HCT116 (cell line): ENCODE measurements around the gene SERINC4. TPM values are rescaled to one million over a fixed set of nuclear protein-coding genes. Genes with fewer than 3 reads are reported as not detected.

Experiments
- ATAC-seq: fragments of 200-7000 bp; cut with Tn5 transposase; 2 replicates; pipeline ENCODE4 v1.9.1; 2020; ENCODE audit warnings: mild to moderate bottlenecking, moderate library complexity
- BruUV-seq: library from RNA; stranded (reverse); fragments of 400-500 nt; replicated peaks from 2 replicates; lab custom pipeline; 2021; lab: Mats Ljungman, UMichigan
- CTCF ChIA-PET: fragments of 300-600 bp; sonication (Branson Sonifier 250); formaldehyde crosslinking; loops from one replicate; lab custom pipeline; 2021; ENCODE audit warnings: antibody characterized with exemption; lab: Charles Lee
- POLR2A ChIA-PET: fragments of 300-600, 350-600 bp; sonication (Branson Sonifier 250); formaldehyde crosslinking; loops from one replicate; lab custom pipeline; 2021; ENCODE audit warnings: antibody characterized with exemption; lab: Charles Lee
- RAD21 ChIA-PET, 2 experiments: fragments of 300-600 bp; sonication (Branson Sonifier 250); formaldehyde crosslinking; loops; one replicate each; lab custom pipeline; 2023; ENCODE audit warnings: low total read pairs in 2 of 2; ENCODE audit not compliant: uncharacterized antibody in 2 of 2, unreplicated experiment in 2 of 2, low non-redundant PET in 1 of 2; lab: Charles Lee
- DNase-seq: peaks from one replicate; pipeline ENCODE4 v3.0.0-alpha.2; 2010; ENCODE audit warnings: low read depth, low spot score
- H2AFZ ChIP-seq: fragments of 200-600 bp; shearing (Covaris generic), sonication (generic); 2 replicates; pipeline ENCODE4 v1.6.1; 2017; ENCODE audit warnings: low read depth, mixed run types, mixed read lengths, antibody characterized with exemption, low read length; ENCODE audit not compliant: poor library complexity, severe bottlenecking
- H3K27ac ChIP-seq: 2 replicates; pipeline ENCODE4 v1.5.1; 2012; ENCODE audit warnings: low read depth, low read length
- H3K27me3 ChIP-seq: fragments of 200-600 bp; sonication (generic); 2 replicates; pipeline ENCODE4 v1.6.1; 2016; ENCODE audit warnings: mixed run types, low read length, mixed read lengths; ENCODE audit not compliant: insufficient read depth
- H3K36me3 ChIP-seq, 2 experiments: fragments of 200-500 bp in 1 of 2; fragments of 200-600 bp in 1 of 2; sonication (Bioruptor generic) in 1 of 2; sonication (generic) in 1 of 2; 2 replicates each; pipeline versions ENCODE4 v1.5.1 to v1.6.1; 2014 to 2016; ENCODE audit warnings: low read length in 2 of 2, inconsistent platforms in 1 of 2, mixed read lengths in 1 of 2, mixed run types in 1 of 2; ENCODE audit not compliant: insufficient read depth in 2 of 2, control insufficient read depth in 1 of 2
- H3K4me1 ChIP-seq, 2 experiments: fragments of 200-600 bp in 1 of 2; sonication (generic) in 1 of 2; 2 replicates each; pipeline versions ENCODE4 v1.5.1 to v1.6.1; 2012 to 2017; ENCODE audit warnings: low read length in 2 of 2, inconsistent platforms in 1 of 2, mild to moderate bottlenecking in 1 of 2, mixed read lengths in 1 of 2, mixed run types in 1 of 2, moderate library complexity in 1 of 2; ENCODE audit not compliant: insufficient read depth in 2 of 2, control insufficient read depth in 1 of 2
- H3K4me2 ChIP-seq: fragments of 200-600 bp; sonication (generic); 2 replicates; pipeline ENCODE4 v1.6.1; 2017; ENCODE audit warnings: mixed run types, low read length, mixed read lengths
- H3K4me3 ChIP-seq, 2 experiments: fragments of 200-600 bp in 1 of 2; sonication (generic) in 1 of 2; replicated peaks in 1 of 2; 2 replicates each; pipeline ENCODE4 v1.5.1; 2011 to 2016; ENCODE audit warnings: low read length in 2 of 2, control low read depth in 1 of 2, low read depth in 1 of 2, mild to moderate bottlenecking in 1 of 2, mixed read lengths in 1 of 2, mixed run types in 1 of 2
- H3K79me2 ChIP-seq: fragments of 200-600 bp; sonication (generic); 2 replicates; pipeline ENCODE4 v1.6.1; 2017; ENCODE audit warnings: mild to moderate bottlenecking, mixed run types, low read length, moderate library complexity, mixed read lengths; ENCODE audit not compliant: insufficient read depth
- H3K9ac ChIP-seq: fragments of 200-600 bp; sonication (generic); 2 replicates; pipeline ENCODE4 v1.6.1; 2016; ENCODE audit warnings: low read length, mixed read lengths
- H3K9me2 ChIP-seq: fragments of 200-600 bp; sonication (generic), shearing (Covaris generic); 2 replicates; pipeline ENCODE4 v1.6.1; 2017; ENCODE audit warnings: mixed run types, mild to moderate bottlenecking, moderate library complexity; ENCODE audit not compliant: insufficient read depth
- H3K9me3 ChIP-seq, 2 experiments: fragments of 200-500 bp in 1 of 2; fragments of 200-600 bp in 1 of 2; sonication (Bioruptor generic) in 1 of 2; sonication (generic) in 1 of 2; 2 replicates each; pipeline ENCODE4 v1.6.1; 2014 to 2017; ENCODE audit warnings: low read length in 2 of 2, mixed read lengths in 2 of 2, inconsistent platforms in 1 of 2, low read depth in 1 of 2, mild to moderate bottlenecking in 1 of 2, mixed run types in 1 of 2, moderate library complexity in 1 of 2; ENCODE audit not compliant: control insufficient read depth in 1 of 2, insufficient read depth in 1 of 2
- H4K20me1 ChIP-seq: fragments of 200-600 bp; sonication (generic), shearing (Covaris generic); 2 replicates; pipeline ENCODE4 v1.6.1; 2017; ENCODE audit warnings: mixed run types, mild to moderate bottlenecking, moderate library complexity; ENCODE audit not compliant: insufficient read depth
- CBX3 ChIP-seq: IDR thresholded peaks from 2 replicates; pipeline ENCODE4 v1.6.1; 2012; ENCODE audit warnings: low read depth
- CEBPB ChIP-seq: IDR thresholded peaks from 2 replicates; pipeline ENCODE4 v1.6.1; 2012; ENCODE audit warnings: low read depth
- EGR1 ChIP-seq: IDR thresholded peaks from 2 replicates; pipeline ENCODE4 v1.6.1; 2012; ENCODE audit warnings: low read depth
- ELF1 ChIP-seq: IDR thresholded peaks from 2 replicates; pipeline ENCODE4 v1.6.1; 2012; ENCODE audit warnings: low read depth, borderline replicate concordance
- EZH2 ChIP-seq: fragments of 200-600 bp; sonication (generic); IDR thresholded peaks from 2 replicates; pipeline ENCODE4 v1.6.1; 2017; ENCODE audit warnings: antibody characterized with exemption, mixed run types
- EZH2phosphoT487 ChIP-seq: fragments of 200-600 bp; IDR thresholded peaks from 2 replicates; pipeline ENCODE4 v1.6.1; 2018; ENCODE audit warnings: antibody characterized with exemption, borderline replicate concordance
- JUND ChIP-seq: IDR thresholded peaks from 2 replicates; pipeline ENCODE4 v1.6.1; 2012
- POLR2A ChIP-seq: IDR thresholded peaks from 2 replicates; pipeline ENCODE4 v1.7.0; 2011; ENCODE audit warnings: borderline replicate concordance; ENCODE audit not compliant: insufficient read depth, insufficient read length; ENCODE audit errors: extremely low read depth
- SIN3A ChIP-seq: IDR thresholded peaks from 2 replicates; pipeline ENCODE4 v1.6.1; 2012; ENCODE audit warnings: low read depth
- SP1 ChIP-seq: IDR thresholded peaks from 2 replicates; pipeline ENCODE4 v1.6.1; 2012; ENCODE audit warnings: low read depth
- SRF ChIP-seq: IDR thresholded peaks from 2 replicates; pipeline ENCODE4 v1.6.1; 2012; ENCODE audit warnings: low read depth
- TCF7L2 ChIP-seq: IDR thresholded peaks from 2 replicates; pipeline ENCODE4 v1.7.0; 2011; ENCODE audit warnings: borderline replicate concordance, inconsistent platforms; ENCODE audit not compliant: insufficient read depth, insufficient read length; ENCODE audit errors: extremely low read depth
- YY1 ChIP-seq: IDR thresholded peaks from 2 replicates; pipeline ENCODE4 v1.6.1; 2011; ENCODE audit warnings: low read length, low read depth, moderate library complexity, mild to moderate bottlenecking; ENCODE audit not compliant: insufficient replicate concordance; ENCODE audit errors: extremely low read depth
- ZFX ChIP-seq: fragments of 450-650 bp; IDR thresholded peaks from 2 replicates; pipeline ENCODE4 v1.6.1; 2017
- ZNF274 ChIP-seq: fragments of 200-500 bp; sonication (Bioruptor generic); IDR thresholded peaks from 2 replicates; pipeline ENCODE4 v1.6.1; 2014; ENCODE audit warnings: mild to moderate bottlenecking, low read depth, low read length, inconsistent platforms
- intact Hi-C: fragments of 100-400 bp; cut with micrococcal nuclease; formaldehyde crosslinking; loops from 2 replicates; pipeline ENCODE4 v1.10.0; 2022
- total RNA-seq: library from RNA; stranded (reverse); gene quantifications from one replicate; pipeline ENCODE4 v1.2.1, GENCODE V29; 2021; ENCODE audit not compliant: unreplicated experiment
- TF ChIP-seq, protein P1 (sequence below): IDR thresholded peaks from 2 replicates; pipeline ENCODE4 v1.6.1; 2011; ENCODE audit warnings: mild to moderate bottlenecking, low read length, moderate library complexity; ENCODE audit not compliant: insufficient replicate concordance; ENCODE audit errors: extremely low read depth
- TF ChIP-seq, protein P2 (sequence below), 3 experiments: fragments of 200-600 bp in 1 of 3; sonication (generic) in 1 of 3; IDR thresholded peaks in 2 of 3; conservative IDR thresholded peaks in 1 of 3; 2 replicates each; pipeline ENCODE4 v1.5.1; 2012 to 2017; ENCODE audit warnings: low read depth in 2 of 3, low read length in 2 of 3, antibody characterized with exemption in 1 of 3, borderline replicate concordance in 1 of 3, control low read depth in 1 of 3, mild to moderate bottlenecking in 1 of 3, mixed read lengths in 1 of 3, mixed run types in 1 of 3, moderate library complexity in 1 of 3; ENCODE audit not compliant: insufficient read depth in 1 of 3
- TF ChIP-seq, protein P3 (sequence below): IDR thresholded peaks from 2 replicates; pipeline ENCODE4 v1.6.1; 2012
- TF ChIP-seq, protein P4 (sequence below): IDR thresholded peaks from 2 replicates; pipeline ENCODE4 v1.6.1; 2012

The SERINC4 gene
- total RNA-seq, 1 experiment from 2014 or later: 0.12 TPM

DNA sequence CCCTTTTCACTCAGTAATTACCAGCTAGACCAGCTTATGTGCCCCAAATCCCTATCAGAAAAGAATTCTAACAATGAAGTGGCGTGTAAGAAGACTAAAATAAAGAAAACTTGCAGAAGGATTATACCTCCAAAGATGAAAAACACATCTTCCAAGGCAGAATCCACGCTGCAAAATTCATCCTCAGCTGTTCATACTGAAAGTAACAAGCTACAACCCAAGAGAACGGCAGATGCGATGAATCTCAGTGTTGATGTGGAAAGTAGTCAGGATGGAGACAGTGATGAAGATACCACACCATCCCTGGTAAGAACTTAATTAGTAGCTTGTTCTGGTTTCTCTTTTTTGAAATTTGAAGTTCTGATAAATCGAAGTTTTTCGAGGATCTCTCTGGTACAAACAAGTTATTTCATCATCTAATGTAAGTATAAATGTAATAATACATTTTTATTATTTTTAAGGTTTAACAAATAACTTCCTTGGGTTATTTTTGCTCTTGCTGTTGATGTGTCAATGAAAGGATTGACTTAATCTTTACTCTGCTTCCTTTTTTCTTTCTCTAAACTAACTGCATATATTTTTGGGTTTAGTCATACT is 28.1 kb upstream of the SERINC4 start:
- intact Hi-C loops: no loop called here
- Histone ChIP-seq H3K27ac (no peak overlapping the region; the same call in 1 of the 2 replicates), H3K9me2 (no peaks in the 10 kb centered on the region), H3K36me3 (peaks cover 3 to 21% of the 10 kb centered on the region in 2 experiments), H3K9ac (peak overlapping the region; percentile 77), H4K20me1 (no peaks in the 10 kb centered on the region), H3K4me2 (peak overlapping the region; percentile 74; the same call in 1 of the 2 replicates), H3K79me2 (peaks cover 76% of the 10 kb centered on the region), H3K4me1 (peaks cover 15 to 41% of the 10 kb centered on the region in 2 experiments), H2AFZ (no peak overlapping the region), H3K27me3 (no peaks in the 10 kb centered on the region), H3K9me3 (no peaks in the 10 kb centered on the region), H3K4me3 (peak overlapping the region in 1 of 2 experiments; percentile 64; a peak in 1 of 4 replicates)
- DNase-seq: no peak
- RAD21 ChIA-PET: no interaction called here
- ATAC-seq: no peak
- TF ChIP-seq ZFX: no peak
- no peak for TF ChIP-seq ELF1
- no peak for TF ChIP-seq POLR2A
- TF ChIP-seq, protein P1, sequence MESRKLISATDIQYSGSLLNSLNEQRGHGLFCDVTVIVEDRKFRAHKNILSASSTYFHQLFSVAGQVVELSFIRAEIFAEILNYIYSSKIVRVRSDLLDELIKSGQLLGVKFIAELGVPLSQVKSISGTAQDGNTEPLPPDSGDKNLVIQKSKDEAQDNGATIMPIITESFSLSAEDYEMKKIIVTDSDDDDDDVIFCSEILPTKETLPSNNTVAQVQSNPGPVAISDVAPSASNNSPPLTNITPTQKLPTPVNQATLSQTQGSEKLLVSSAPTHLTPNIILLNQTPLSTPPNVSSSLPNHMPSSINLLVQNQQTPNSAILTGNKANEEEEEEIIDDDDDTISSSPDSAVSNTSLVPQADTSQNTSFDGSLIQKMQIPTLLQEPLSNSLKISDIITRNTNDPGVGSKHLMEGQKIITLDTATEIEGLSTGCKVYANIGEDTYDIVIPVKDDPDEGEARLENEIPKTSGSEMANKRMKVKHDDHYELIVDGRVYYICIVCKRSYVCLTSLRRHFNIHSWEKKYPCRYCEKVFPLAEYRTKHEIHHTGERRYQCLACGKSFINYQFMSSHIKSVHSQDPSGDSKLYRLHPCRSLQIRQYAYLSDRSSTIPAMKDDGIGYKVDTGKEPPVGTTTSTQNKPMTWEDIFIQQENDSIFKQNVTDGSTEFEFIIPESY: no peak
- TF ChIP-seq, protein P2, sequence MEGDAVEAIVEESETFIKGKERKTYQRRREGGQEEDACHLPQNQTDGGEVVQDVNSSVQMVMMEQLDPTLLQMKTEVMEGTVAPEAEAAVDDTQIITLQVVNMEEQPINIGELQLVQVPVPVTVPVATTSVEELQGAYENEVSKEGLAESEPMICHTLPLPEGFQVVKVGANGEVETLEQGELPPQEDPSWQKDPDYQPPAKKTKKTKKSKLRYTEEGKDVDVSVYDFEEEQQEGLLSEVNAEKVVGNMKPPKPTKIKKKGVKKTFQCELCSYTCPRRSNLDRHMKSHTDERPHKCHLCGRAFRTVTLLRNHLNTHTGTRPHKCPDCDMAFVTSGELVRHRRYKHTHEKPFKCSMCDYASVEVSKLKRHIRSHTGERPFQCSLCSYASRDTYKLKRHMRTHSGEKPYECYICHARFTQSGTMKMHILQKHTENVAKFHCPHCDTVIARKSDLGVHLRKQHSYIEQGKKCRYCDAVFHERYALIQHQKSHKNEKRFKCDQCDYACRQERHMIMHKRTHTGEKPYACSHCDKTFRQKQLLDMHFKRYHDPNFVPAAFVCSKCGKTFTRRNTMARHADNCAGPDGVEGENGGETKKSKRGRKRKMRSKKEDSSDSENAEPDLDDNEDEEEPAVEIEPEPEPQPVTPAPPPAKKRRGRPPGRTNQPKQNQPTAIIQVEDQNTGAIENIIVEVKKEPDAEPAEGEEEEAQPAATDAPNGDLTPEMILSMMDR (IDR thresholded peaks at IDR 0.05 in 2 of 3, conservative IDR thresholded peaks at IDR 0.05 in 1 of 3; ENCODE audit: borderline replicate concordance in 1 of 3, insufficient read depth in 1 of 3, low read depth in 2 of 3, low read length in 2 of 3): no peak
- no peak for TF ChIP-seq CBX3
- TF ChIP-seq, protein P3, sequence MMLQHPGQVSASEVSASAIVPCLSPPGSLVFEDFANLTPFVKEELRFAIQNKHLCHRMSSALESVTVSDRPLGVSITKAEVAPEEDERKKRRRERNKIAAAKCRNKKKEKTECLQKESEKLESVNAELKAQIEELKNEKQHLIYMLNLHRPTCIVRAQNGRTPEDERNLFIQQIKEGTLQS: no peak
- no peak for TF ChIP-seq SP1
- TF ChIP-seq EZH2phosphoT487: no peak
- no peak for TF ChIP-seq CEBPB
- TF ChIP-seq, protein P4, sequence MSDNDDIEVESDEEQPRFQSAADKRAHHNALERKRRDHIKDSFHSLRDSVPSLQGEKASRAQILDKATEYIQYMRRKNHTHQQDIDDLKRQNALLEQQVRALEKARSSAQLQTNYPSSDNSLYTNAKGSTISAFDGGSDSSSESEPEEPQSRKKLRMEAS: no peak
- TF ChIP-seq SIN3A: no peak
- no peak for TF ChIP-seq JUND
- TF ChIP-seq EGR1: no peak
- TF ChIP-seq YY1: no peak
- TF ChIP-seq EZH2: no peak
- TF ChIP-seq SRF: no peak
- TF ChIP-seq TCF7L2: no peak
- no peak for TF ChIP-seq ZNF274
- CTCF ChIA-PET: no interaction called here
- BruUV-seq: no TSS peak
- POLR2A ChIA-PET: no interaction called here
